ENCODE results near the gene COL4A2.

Gene COL4A2

GRCh38 chr13:110388108-110388943, 81.2 kb downstream of the COL4A2 start:
- H3K27ac ChIP-seq = no peak overlapping the region

GRCh38 chr13:110390567-110390966, 83.5 kb downstream of the COL4A2 start:
- Histone ChIP-seq H3K27ac (no peak overlapping the region), H3K36me3 (ENCODE audit: insufficient read depth) (no peaks in the 10 kb centered on the region), H3K4me2 (no peak overlapping the region), H4K20me1 (ENCODE audit: insufficient read depth) (no peaks in the 10 kb centered on the region), H3K79me2 (ENCODE audit: insufficient read depth, low read depth) (no peaks in the 10 kb centered on the region), H3K9ac (no peak overlapping the region), H3K4me1 (ENCODE audit: low read depth, poor library complexity, severe bottlenecking) (no peaks in the 10 kb centered on the region), H3K27me3 (ENCODE audit: insufficient read depth, low read depth) (no peaks in the 10 kb centered on the region), H2AFZ (ENCODE audit: low read depth) (no peak overlapping the region), H3K4me3 (IDR thresholded peaks at IDR 0.05; ENCODE audit: insufficient read depth, low read depth, low read length) (no peak overlapping the region)
- no peak for TF ChIP-seq CTCF (conservative IDR thresholded peaks at IDR 0.05; ENCODE audit: low read depth, low read length)

More at GRCh38 chr13:110388108-110388943, 81.2 kb downstream of the COL4A2 start:
- Histone ChIP-seq H4K20me1 (ENCODE audit: insufficient read depth) (no peaks in the 10 kb centered on the region), H3K9ac (no peak overlapping the region), H3K27me3 (ENCODE audit: insufficient read depth, low read depth) (no peaks in the 10 kb centered on the region), H3K4me2 (no peak overlapping the region), H3K4me1 (ENCODE audit: low read depth, poor library complexity, severe bottlenecking) (no peaks in the 10 kb centered on the region), H3K4me3 (IDR thresholded peaks at IDR 0.05; ENCODE audit: insufficient read depth, low read depth, low read length) (no peak overlapping the region), H3K79me2 (ENCODE audit: insufficient read depth, low read depth) (no peaks in the 10 kb centered on the region), H2AFZ (ENCODE audit: low read depth) (no peak overlapping the region), H3K36me3 (ENCODE audit: insufficient read depth) (no peaks in the 10 kb centered on the region)
- TF ChIP-seq CTCF (conservative IDR thresholded peaks at IDR 0.05; ENCODE audit: low read depth, low read length) = no peak

GRCh38 chr13:110391273-110391672, 84.2 kb downstream of the COL4A2 start:
- H3K79me2 ChIP-seq (ENCODE audit: insufficient read depth, low read depth) = no peaks in the 10 kb centered on the region
- H2AFZ ChIP-seq (ENCODE audit: low read depth) = no peak overlapping the region
- H3K27me3 ChIP-seq (ENCODE audit: insufficient read depth, low read depth) = no peaks in the 10 kb centered on the region
- no peak overlapping the region for H3K9ac ChIP-seq
- H4K20me1 ChIP-seq (ENCODE audit: insufficient read depth) = no peaks in the 10 kb centered on the region
- no peaks in the 10 kb centered on the region for H3K4me1 ChIP-seq (ENCODE audit: low read depth, poor library complexity, severe bottlenecking)
- no peak overlapping the region for H3K4me2 ChIP-seq
- H3K4me3 ChIP-seq (IDR thresholded peaks at IDR 0.05; ENCODE audit: insufficient read depth, low read depth, low read length) = no peak overlapping the region
- no peak for TF ChIP-seq CTCF (conservative IDR thresholded peaks at IDR 0.05; ENCODE audit: low read depth, low read length)
- no peak overlapping the region for H3K27ac ChIP-seq
- no peaks in the 10 kb centered on the region for H3K36me3 ChIP-seq (ENCODE audit: insufficient read depth)

- TF ChIP-seq CTCF (conservative IDR thresholded peaks at IDR 0.05; ENCODE audit: low read depth, low read length) = no peak
- no peak overlapping the region for H3K27ac ChIP-seq
- H3K36me3 ChIP-seq (ENCODE audit: insufficient read depth) = no peaks in the 10 kb centered on the region
Observed at GRCh38 chr13:110392510-110393240, 85.6 kb downstream of the COL4A2 start.

More at GRCh38 chr13:110392510-110393240, 85.6 kb downstream of the COL4A2 start:
- Histone ChIP-seq H3K4me3 (IDR thresholded peaks at IDR 0.05; ENCODE audit: insufficient read depth, low read depth, low read length) (no peak overlapping the region), H3K4me2 (no peak overlapping the region), H3K27me3 (ENCODE audit: insufficient read depth, low read depth) (no peaks in the 10 kb centered on the region), H4K20me1 (ENCODE audit: insufficient read depth) (no peaks in the 10 kb centered on the region), H3K9ac (no peak overlapping the region), H3K4me1 (ENCODE audit: low read depth, poor library complexity, severe bottlenecking) (no peaks in the 10 kb centered on the region), H3K79me2 (ENCODE audit: insufficient read depth, low read depth) (no peaks in the 10 kb centered on the region), H2AFZ (ENCODE audit: low read depth) (no peak overlapping the region)
